Panc1 (cell line): Measurements from ENCODE around the gene PRRX1. TPM values are rescaled to one million over a fixed set of nuclear protein-coding genes. Genes with fewer than 3 reads are reported as not detected.

Experiments
- ATAC-seq: fragments of 200-7000 bp; cut with Tn5 transposase; 2 replicates; pipeline ENCODE4 v1.9.1; 2020; ENCODE audit warnings: mild to moderate bottlenecking, moderate library complexity
- BruUV-seq: library from RNA; stranded (reverse); fragments of 400-500 nt; replicated peaks from 2 replicates; lab custom pipeline; 2021; lab: Mats Ljungman, UMichigan
- CTCF ChIA-PET: fragments of 300-600 bp; sonication (Branson Sonifier 250); formaldehyde crosslinking; loops from one replicate; lab custom pipeline; 2022; ENCODE audit warnings: antibody characterized with exemption; lab: Charles Lee
- POLR2A ChIA-PET: fragments of 300-600 bp; sonication (Branson Sonifier 250); formaldehyde crosslinking; loops from one replicate; lab custom pipeline; 2022; ENCODE audit warnings: antibody characterized with exemption; lab: Charles Lee
- DNase-seq: peaks from one replicate; pipeline ENCODE4 v3.0.0-alpha.2; 2010; ENCODE audit warnings: low read depth, low spot score
- H3K27ac ChIP-seq: 2 replicates; pipeline ENCODE4 v1.5.1; 2011; ENCODE audit warnings: mild to moderate bottlenecking, low read length, inconsistent platforms
- H3K27me3 ChIP-seq: fragments of 200-500 bp; sonication (Bioruptor generic); 2 replicates; pipeline ENCODE4 v1.6.0; 2014; ENCODE audit warnings: low read length, inconsistent platforms; ENCODE audit not compliant: control insufficient read depth, insufficient read depth
- H3K36me3 ChIP-seq: fragments of 200-500 bp; sonication (Bioruptor generic); 2 replicates; pipeline ENCODE4 v1.5.1; 2014; ENCODE audit warnings: inconsistent platforms, mild to moderate bottlenecking, low read length, moderate library complexity; ENCODE audit not compliant: control insufficient read depth, insufficient read depth
- H3K4me1 ChIP-seq: 2 replicates; pipeline ENCODE4 v1.5.1; 2011; ENCODE audit warnings: inconsistent platforms, mild to moderate bottlenecking, low read length, moderate library complexity; ENCODE audit not compliant: control insufficient read depth, insufficient read depth
- H3K4me3 ChIP-seq, 2 experiments: 2 replicates each; pipeline ENCODE4 v1.5.1; 2011 to 2012; ENCODE audit warnings: low read depth in 2 of 2, low read length in 2 of 2, mild to moderate bottlenecking in 2 of 2, inconsistent platforms in 1 of 2, moderate library complexity in 1 of 2
- H3K9me3 ChIP-seq: fragments of 200-500 bp; sonication (Bioruptor generic); 2 replicates; pipeline ENCODE4 v1.5.1; 2014; ENCODE audit warnings: low read depth, mild to moderate bottlenecking, inconsistent platforms, low read length, moderate library complexity; ENCODE audit not compliant: control insufficient read depth, insufficient read depth
- POLR2AphosphoS5 ChIP-seq: IDR thresholded peaks from 2 replicates; pipeline ENCODE4 v1.6.1; 2012; ENCODE audit warnings: mild to moderate bottlenecking, low read depth, low read length, moderate library complexity
- SIN3A ChIP-seq: IDR thresholded peaks from 2 replicates; pipeline ENCODE4 v1.6.1; 2012; ENCODE audit warnings: low read depth, mild to moderate bottlenecking, low read length, moderate library complexity, borderline replicate concordance; ENCODE audit not compliant: insufficient read depth
- TCF7L2 ChIP-seq: IDR thresholded peaks from 2 replicates; pipeline ENCODE4 v1.6.1; 2011; ENCODE audit warnings: mild to moderate bottlenecking, low read depth, low read length, inconsistent platforms
- in situ Hi-C: cut with HindIII; loops from 2 replicates; pipeline ENCODE4 v1.10.0; 2016; ENCODE audit warnings: low sequenced_read_pairs, low pct_unique_long_range_greater_than_20kb
- intact Hi-C: fragments of 100-400 bp; cut with micrococcal nuclease; formaldehyde crosslinking; loops from one replicate; pipeline ENCODE4 v1.10.0; 2022; ENCODE audit not compliant: unreplicated experiment
- total RNA-seq: library from RNA; stranded (reverse); gene quantifications from one replicate; pipeline ENCODE4 v1.2.1, GENCODE V29; 2021; ENCODE audit not compliant: unreplicated experiment
- TF ChIP-seq, protein P1 (sequence below): fragments of 450-650 bp; IDR thresholded peaks from 2 replicates; pipeline ENCODE4 v1.5.1; 2017; ENCODE audit warnings: mild to moderate bottlenecking
- TF ChIP-seq, protein P2 (sequence below), 2 experiments: IDR thresholded peaks; 2 replicates each; pipeline ENCODE4 v1.6.1; 2011 to 2012; ENCODE audit warnings: low read depth in 2 of 2, control low read depth in 1 of 2, low read length in 1 of 2, mild to moderate bottlenecking in 1 of 2, moderate library complexity in 1 of 2; ENCODE audit not compliant: insufficient read depth in 1 of 2

Gene PRRX1
- total RNA-seq, 1 experiment from 2014 or later = 0.69 TPM

DNA sequence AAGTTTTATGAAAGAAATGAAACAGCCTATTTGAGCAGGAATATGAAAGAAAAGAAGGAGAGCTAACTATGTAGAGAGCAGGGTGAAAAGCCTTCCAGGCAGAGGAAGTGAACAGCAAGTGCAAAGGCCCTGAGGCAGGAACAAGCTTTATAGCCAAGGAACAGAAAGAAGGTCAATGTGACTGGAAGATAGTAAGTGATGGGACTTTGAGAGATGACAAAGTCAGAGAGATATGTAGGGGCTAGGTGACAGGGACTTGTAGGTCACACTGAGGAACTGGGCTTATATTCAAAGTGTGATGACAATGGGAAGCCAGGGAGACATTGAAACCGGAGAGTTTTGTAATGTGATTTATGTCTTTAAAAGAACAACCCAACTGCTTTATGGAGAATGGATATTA lies 18.9 kb downstream of the PRRX1 start:
- intact Hi-C loops = no loop called here
- ATAC-seq (no peak), DNase-seq (no peak)
- Histone ChIP-seq H3K27ac (no peak overlapping the region), H3K27me3 (no peaks in the 10 kb centered on the region), H3K4me1 (no peaks in the 10 kb centered on the region), H3K36me3 (no peaks in the 10 kb centered on the region), H3K9me3 (no peaks in the 10 kb centered on the region), H3K4me3 (no peak overlapping the region)
- POLR2A ChIA-PET = no interaction called here
- CTCF ChIA-PET = no interaction called here
- TF ChIP-seq, protein P1, sequence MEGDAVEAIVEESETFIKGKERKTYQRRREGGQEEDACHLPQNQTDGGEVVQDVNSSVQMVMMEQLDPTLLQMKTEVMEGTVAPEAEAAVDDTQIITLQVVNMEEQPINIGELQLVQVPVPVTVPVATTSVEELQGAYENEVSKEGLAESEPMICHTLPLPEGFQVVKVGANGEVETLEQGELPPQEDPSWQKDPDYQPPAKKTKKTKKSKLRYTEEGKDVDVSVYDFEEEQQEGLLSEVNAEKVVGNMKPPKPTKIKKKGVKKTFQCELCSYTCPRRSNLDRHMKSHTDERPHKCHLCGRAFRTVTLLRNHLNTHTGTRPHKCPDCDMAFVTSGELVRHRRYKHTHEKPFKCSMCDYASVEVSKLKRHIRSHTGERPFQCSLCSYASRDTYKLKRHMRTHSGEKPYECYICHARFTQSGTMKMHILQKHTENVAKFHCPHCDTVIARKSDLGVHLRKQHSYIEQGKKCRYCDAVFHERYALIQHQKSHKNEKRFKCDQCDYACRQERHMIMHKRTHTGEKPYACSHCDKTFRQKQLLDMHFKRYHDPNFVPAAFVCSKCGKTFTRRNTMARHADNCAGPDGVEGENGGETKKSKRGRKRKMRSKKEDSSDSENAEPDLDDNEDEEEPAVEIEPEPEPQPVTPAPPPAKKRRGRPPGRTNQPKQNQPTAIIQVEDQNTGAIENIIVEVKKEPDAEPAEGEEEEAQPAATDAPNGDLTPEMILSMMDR = no peak
- TF ChIP-seq, protein P2, sequence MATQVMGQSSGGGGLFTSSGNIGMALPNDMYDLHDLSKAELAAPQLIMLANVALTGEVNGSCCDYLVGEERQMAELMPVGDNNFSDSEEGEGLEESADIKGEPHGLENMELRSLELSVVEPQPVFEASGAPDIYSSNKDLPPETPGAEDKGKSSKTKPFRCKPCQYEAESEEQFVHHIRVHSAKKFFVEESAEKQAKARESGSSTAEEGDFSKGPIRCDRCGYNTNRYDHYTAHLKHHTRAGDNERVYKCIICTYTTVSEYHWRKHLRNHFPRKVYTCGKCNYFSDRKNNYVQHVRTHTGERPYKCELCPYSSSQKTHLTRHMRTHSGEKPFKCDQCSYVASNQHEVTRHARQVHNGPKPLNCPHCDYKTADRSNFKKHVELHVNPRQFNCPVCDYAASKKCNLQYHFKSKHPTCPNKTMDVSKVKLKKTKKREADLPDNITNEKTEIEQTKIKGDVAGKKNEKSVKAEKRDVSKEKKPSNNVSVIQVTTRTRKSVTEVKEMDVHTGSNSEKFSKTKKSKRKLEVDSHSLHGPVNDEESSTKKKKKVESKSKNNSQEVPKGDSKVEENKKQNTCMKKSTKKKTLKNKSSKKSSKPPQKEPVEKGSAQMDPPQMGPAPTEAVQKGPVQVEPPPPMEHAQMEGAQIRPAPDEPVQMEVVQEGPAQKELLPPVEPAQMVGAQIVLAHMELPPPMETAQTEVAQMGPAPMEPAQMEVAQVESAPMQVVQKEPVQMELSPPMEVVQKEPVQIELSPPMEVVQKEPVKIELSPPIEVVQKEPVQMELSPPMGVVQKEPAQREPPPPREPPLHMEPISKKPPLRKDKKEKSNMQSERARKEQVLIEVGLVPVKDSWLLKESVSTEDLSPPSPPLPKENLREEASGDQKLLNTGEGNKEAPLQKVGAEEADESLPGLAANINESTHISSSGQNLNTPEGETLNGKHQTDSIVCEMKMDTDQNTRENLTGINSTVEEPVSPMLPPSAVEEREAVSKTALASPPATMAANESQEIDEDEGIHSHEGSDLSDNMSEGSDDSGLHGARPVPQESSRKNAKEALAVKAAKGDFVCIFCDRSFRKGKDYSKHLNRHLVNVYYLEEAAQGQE (IDR thresholded peaks at IDR 0.05; ENCODE audit: insufficient read depth in 1 of 2, low read depth in 2 of 2, low read length in 1 of 2) = no peak
- TF ChIP-seq POLR2AphosphoS5 = no peak
- TF ChIP-seq SIN3A = no peak
- TF ChIP-seq TCF7L2 = no peak
- BruUV-seq = no TSS peak
- in situ Hi-C loops = no loop called here

DNA sequence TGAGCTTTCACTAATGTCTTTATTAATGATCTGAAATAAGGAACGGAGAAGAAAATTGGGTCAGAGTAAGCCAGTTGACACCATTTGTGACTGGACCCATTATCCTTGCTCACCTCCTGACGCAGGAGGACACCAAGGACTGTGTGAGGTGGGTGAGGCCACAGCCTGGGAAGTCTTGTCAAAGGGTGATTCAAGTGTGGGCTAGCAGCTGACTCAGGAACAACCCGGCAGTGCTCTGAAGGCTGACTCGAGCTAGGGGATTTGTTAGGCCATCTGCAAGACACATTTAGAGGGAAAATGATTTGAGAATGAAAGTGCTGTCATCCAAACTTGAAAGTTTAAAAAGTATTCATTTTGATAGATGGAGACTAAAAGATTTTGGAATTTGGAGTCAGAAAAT lies 21.2 kb downstream of the PRRX1 start:
- TF ChIP-seq SIN3A (no peak), POLR2AphosphoS5 (no peak), TCF7L2 (no peak)
- TF ChIP-seq, protein P2 (IDR thresholded peaks at IDR 0.05; ENCODE audit: insufficient read depth in 1 of 2, low read depth in 2 of 2, low read length in 1 of 2) = no peak
- TF ChIP-seq, protein P1 = no peak
- Histone ChIP-seq H3K27ac (no peak overlapping the region), H3K4me3 (no peak overlapping the region), H3K4me1 (peaks cover 5% of the 10 kb centered on the region; the same call in 1 of the 2 replicates), H3K36me3 (no peaks in the 10 kb centered on the region), H3K27me3 (no peaks in the 10 kb centered on the region), H3K9me3 (no peaks in the 10 kb centered on the region)
- intact Hi-C loops (loop anchor here (5.0 kb wide), 1 partner anchor 197 kb away; no protein-coding TSS in a partner anchor), in situ Hi-C loops (no loop called here)
- CTCF ChIA-PET = no interaction called here
- ATAC-seq (no peak), DNase-seq (no peak)
- no TSS peak for BruUV-seq
- POLR2A ChIA-PET = no interaction called here
